HG02571 (cell line): ENCODE results near the gene TMC5.
"Not testable (repeated sequence)": the region's sequence is repeated elsewhere in the genome, so short reads cannot be mapped to it uniquely, and the experiment has no call there.

Experiments used
- ATAC-seq: cut with Tn5 transposase; IDR thresholded peaks from one replicate; pipeline ENCODE4 v1.9.1; 2021; ENCODE audit warnings: mild to moderate bottlenecking, moderate library complexity; ENCODE audit not compliant: unreplicated experiment

The TMC5 gene

DNA sequence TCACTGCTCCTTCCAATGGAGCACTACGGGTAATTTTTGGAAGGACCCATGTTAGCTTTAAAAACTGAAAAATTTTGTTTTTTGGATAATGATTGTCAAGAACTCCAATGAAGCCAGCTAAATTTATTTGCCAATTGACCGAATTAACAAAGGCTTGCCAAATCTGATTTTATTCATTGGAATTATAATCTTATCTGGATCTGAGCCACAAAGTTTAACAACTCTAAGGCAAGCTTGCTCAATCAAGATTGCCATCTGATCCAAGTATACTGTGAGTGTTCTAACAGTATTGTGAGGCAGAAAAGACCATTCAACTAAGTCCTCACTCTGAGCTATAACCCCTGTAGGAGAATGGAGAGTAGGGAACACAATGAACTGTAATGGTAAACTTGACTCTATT is 20.3 kb upstream of the TMC5 start:
- not testable (repeated sequence) for ATAC-seq

DNA sequence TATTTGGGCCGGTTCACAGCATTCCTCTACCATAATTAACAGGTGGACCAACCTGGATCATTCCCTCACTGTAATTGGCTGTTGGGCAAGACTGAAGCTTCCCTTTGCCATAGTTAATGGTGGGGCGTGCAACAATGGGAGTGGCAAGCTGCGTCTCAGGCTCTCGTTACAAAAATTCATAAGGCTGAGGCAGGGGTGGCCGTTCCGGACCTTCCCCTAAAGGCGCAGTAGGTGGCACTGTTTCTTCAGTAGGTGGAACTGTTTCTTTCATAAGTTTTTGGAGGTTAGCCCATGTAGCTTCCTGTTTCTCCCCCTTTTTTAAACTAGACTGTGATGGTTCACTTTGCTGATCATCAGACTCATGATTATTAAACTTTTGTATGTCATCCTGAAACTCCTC is 17.0 kb upstream of the TMC5 start:
- ATAC-seq = no peak

DNA sequence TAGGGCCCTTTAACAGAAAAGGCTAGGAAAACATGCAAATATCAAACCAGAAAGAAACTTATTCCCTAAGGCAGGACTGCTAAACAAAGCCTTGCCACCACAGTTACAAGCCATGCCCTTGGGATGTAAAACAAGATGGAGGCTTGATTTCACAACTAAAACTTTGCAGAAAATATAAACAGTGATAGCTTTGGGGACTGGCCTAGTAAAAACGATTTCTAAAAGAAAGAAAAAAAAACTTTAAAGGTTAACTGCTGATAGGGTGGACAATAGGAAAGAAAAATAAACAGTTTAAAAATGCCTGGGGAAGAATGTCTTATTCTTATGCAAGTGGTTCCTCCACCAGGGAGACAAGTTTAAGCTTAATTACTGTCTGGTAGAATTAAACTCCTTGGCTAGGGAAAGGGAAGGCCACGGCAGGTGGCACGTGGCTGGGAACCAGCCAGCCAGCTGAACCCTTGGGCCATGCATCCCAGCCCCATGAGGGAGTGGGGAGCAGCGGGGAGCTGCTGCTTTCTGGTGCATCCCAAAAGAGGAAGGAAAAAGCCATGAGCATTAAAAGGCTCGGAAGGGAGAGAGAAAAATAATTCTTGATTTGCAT is 10.7 kb upstream of the TMC5 start:
- ATAC-seq = no peak

DNA sequence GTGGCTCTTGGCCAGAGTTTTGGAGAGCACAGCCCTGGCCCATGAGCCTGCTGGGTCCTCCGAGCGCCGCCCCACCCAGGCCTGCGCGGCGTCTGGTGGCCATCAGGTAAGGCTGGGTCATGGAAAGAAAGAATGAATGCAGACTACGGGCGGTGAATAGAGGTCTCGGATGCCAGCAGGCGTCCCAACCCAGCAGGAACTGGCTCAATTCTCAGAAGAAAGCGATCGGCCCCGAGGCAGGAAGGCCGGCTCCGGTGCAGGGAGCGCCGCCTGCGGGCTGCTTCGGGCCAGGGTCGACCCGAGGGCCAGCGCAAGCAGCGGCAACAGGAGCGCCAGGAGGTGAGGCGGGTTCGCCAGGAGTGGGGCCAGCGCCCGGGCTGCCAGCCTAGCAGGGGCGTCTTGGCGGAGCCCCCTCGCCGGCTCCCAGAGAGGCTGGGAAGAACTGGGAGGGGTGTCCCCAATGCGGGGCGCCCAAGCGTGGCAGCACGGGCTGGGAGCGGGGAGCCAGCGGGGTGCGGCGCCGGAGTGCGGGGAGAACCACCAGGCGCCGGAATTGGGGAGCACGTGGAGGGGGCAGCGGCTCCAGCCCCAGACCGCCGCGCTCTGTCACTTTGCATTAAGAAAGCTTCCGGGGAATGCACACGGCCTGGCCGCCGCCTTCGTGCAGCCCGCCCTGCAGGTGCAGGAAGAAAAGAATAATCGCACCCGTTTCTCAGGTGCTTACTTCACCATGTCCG is 7.1 kb upstream of the TMC5 start:
- no peak for ATAC-seq

DNA sequence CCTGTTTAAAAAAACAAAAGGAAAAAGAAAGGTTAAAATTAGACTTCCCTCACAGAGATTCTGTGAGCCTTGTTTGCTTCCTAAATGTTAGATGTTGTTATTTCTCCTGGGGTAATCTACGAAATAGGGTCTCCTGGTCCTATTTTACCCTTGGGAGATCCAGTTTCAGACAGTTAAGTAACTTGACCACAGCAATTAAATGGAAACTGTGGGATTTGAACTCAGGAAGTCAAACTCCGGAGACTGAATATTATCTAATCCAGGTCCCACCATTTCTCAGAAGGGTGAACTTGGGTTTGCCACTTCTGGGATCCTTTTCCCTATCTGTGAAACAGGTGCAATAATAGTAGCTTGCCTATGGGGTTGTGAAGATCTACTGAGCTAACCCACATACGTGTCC is 6.4 kb upstream of the TMC5 start:
- no peak for ATAC-seq

DNA sequence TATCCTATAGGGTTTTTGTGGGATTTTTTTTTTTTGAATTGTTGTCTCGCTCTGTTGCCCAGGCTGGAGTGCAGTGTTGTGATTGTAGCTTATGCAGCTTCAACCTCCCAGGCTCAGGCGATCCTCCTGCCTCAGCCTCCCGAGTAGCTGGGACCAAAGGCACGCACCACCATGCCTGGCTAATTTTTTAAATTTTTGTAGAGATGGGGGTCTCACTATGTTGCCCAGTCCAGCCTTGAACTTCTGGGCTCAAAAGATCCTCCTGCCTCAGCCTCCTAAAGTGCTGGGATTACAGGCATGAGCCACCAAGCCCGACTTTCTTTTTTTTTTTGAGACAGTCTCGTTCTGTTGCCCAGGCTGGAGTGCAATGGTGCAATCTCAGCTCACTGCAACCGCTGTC is 5.6 kb upstream of the TMC5 start:
- ATAC-seq = not testable (repeated sequence)

DNA sequence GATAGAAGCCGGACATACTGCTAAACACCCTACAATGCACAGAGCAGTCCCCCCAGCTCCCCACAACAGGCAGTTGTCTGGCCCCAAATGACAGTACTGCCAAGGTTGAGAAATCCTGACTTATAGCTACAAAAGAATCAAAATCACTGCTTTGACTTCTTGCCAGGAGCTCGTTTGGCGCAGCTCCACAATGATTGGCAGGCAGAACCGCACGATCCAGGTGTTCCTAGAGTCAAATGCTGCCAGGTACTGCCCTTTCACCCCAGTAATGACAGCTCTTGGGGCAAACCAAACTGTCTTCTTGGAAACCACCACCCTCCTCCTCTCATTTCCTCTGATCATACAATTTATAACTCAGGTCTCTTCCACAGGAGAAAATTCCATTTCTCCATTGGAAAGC is 2.2 kb upstream of the TMC5 start:
- ATAC-seq = no peak

DNA sequence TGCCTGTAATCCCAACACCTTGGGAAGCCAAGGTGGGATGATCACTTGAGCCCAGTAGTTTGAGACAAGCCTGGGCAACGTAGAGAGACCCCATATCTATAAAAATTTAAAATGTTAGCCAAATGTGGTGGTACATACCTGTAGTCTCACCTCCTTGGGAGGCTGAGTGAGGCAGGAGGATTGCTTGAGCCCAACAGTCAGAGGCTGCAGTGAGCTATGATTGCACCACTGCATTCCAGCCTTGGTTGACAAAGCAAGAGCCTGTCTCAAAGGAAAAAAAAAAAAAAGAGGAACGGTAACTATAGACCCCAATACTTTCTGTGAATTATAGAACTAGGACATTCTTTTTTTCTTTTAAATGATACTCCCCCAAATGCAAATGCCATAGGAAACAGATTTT is 1.8 kb upstream of the TMC5 start:
- no peak for ATAC-seq

DNA sequence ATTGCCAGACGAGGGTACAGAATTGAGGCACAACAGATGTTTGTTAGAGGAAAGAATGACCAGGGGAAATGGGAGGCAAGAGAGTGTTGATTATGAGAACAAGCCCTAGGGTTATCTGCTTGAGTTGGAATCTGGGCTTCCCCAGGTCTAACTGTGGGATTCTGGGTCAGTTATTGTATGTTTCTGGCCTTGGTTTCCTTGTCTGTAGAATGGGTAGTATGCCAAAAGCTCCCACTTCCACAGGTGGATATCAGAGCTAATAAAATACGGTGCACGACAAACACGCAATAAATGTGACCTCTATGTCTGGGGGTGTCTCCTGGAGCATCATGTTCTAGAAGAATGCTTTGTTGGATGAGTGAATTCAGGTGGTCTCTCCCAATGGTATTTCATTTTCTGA is 517 bp downstream of the TMC5 start:
- no peak for ATAC-seq

DNA sequence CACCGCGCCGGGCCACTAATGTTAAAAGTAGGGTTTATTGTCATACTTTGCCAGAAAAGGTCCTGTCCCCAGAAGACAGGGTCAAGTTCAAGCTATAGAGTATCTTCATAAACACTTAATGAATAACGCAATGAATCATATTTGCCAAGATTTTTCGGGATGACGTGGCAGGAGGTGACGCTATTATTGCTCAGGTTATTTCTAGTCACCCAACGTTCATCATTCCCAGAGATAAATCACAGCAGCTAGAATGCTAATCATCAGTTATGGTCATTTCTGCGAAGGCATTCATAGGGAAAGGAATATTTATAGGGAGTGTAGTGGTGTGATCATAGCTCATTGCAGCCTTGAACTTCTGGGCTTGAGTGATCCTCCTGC is 2.0 kb downstream of the TMC5 start:
- ATAC-seq = no peak

DNA sequence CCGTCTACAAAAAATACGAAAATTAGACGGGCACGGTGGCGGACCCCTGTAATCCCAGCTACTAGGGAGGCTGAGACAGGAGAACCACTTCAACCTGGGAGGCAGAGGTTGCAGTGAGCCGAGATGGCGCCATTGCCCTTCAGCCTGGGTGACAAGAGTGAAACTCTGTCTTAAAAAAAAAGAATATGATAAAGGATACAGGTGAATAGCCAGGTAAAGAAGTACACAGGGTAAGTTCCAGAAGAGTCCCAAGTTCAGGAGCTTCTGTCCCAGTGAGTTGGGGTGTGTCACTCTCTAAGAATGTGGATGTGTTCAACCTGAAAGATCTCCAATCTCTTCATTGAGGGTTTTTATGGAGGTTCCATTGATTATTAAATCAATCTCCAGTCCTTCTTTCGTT is 6.8 kb downstream of the TMC5 start:
- ATAC-seq = no peak

DNA sequence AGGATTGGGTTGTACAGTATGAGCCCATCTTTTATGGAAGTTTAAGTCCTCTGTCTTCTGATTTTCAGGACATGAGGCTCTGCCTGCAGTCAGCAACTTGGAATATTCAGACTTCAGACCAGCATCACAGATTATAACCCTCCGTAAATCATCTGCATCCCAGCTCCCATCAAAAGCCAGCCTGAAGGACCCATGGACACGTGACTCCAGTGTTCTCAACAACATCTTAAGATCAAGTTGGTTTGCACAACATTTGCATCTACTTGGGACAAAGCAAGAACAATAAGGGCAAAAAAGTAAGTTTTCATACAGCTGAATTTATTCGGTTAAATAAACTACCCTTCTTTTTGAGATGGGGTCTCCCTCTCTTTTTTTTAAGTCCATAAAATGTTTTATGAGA is 12.7 kb downstream of the TMC5 start:
- ATAC-seq = no peak

DNA sequence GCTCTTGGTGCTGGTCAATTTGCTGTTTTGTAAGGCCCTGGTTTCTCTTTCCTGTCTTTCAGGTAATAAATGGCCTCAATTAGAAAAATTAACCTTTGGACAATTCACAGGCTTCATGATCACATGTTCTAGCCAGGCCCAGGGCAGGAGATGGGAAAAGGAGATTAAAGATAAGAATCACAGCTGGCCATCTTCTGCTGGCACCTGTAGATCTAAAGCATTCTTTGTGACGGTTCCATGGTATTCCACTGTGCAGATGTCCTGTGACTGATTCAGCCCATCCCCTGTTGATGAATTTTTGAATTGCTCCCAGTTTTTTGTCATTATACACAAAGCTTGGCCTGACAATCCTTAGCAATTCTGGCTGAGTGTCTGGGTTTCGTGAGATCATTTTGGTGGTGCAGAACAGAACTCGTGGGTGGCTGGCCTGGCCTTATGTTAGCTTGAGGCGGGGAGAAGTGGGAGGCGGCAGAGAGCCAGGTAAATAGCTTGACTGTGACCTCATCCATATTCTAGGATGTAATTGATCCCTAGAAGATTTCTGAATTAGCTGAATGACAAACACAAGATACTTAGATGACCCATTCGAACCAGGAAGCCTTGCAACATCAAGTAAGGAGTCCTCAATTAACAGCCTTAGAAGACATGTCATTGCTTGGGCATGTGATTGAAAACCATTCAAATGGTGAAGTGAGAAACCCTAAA is 14.1 kb downstream of the TMC5 start:
- no peak for ATAC-seq

DNA sequence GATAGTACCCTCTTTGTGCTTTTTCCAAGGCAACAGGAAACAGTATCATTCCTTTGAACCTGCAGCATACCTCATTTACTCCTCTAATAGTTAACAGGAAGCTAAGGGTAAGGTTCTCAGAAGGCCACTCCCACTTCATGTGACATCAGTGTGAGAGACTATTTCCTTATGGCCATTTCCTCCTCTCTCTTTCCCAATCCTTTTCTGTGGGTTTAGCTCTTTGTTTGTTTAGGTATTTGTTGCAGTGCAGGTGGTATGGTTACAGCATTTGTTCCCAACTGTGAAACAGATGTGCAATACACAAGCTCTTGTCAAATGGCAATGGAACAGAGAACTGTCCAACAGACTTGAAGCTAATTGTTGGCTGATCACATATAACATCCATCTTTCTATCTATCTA is 14.7 kb downstream of the TMC5 start:
- no peak for ATAC-seq

DNA sequence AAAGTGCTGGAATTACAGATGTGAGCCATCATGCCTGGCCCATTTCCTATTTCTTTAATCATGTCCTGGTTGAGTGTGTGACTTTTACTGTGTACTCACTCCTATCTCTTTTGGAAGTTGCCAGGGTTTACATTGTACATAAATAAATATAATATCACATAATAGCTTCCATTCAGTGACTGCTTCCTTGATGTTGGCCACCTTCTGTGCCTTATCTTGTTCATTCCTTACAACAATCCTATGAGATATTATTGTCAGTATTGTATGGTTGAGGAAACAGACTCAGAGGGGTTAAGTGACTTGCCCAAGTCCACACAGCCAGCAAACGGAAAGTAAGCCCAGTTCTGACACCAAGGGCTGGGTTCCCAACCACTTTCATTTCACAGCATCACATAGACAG is 16.9 kb downstream of the TMC5 start:
- ATAC-seq = no peak

DNA sequence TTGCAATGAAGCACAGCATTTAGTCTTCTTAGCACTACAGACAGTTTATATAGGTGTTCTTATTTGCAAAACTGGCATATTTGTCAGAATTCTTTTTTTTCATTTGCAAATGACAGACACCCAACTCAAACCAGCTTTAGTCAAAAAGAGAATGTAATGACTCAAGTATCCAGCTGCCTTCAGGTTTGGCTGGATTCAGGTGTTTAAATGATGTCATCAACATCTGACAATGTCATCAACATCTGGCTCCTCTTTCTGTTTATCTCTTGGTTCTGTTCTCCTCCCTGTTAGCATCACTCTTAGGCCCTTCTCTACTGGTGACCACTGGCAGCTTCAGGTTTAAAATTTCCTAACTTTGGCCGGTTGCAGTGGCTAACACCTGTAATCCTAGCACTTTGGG is 18.9 kb downstream of the TMC5 start:
- no peak for ATAC-seq

DNA sequence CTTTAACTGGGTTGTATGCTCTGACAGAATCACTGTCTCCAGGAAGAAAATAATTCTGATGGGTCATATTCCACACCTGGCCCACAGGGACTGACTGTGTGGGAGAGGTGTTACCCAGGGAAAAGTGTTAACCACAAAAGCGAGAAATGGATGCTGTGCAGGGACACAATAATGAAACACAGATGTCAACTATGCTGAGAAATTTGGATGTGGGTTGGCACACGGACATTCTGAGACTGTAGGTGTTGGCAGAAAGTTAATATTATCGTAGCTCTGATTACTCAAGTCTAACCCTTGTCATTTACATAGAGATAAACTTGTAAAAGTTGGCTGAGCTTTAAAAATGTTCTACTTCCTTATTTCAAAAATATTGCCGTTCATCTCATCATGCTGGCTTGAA is 19.6 kb downstream of the TMC5 start:
- ATAC-seq = no peak

DNA sequence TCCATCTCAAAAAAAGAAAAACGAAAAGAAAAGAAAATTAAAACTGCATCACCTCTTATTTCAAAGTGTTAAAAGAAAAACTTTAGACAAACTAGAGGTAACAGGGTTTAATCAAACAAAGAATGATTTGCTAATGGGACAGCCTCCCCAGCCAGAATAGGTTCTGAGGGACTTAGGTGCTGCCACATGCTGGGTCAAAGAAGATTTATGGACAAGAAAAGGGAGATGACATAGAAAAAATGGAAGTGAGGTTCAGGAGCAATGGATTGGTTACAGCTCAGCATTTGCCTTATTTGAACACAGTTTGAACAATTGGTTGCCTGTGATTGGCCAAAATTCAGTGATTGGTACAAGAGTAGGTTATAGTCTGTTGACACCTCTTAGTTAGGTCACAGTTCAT is 21.1 kb downstream of the TMC5 start:
- ATAC-seq = no peak

DNA sequence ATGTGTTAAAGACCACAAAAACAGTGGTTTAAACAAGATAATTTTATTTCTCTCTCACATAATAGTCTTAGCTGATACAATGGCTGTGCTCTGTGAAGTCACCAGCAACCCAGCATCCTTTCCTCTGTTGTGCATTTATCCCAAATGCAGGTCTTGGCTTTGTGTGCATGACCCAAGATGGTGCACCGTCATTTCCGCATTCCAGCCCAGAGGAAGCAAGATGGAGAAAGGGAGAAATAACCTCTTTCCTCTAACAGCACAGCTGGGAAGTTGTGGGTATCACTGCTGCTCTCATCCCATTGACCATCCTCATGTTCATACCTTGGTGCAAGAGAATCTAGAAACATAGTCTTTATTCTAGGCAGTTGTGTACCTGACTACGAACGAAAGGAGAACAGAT is 21.8 kb downstream of the TMC5 start:
- ATAC-seq = no peak

DNA sequence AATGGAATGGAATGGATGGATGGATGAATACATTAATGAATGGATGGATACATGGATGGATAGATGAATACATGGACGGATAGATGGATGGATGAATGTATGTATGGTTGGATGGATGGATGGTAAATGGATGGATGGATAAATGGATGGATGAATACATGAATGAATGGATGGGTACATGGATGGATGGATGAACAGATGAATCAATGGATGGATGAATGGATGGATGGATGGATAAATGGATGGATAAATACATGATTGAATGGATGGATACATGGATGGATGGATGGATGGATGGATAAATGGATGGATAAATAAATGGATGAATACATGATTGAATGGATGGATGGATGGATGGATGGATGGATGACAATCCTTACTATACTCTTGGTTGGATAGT is 26.0 kb downstream of the TMC5 start:
- ATAC-seq = no peak

DNA sequence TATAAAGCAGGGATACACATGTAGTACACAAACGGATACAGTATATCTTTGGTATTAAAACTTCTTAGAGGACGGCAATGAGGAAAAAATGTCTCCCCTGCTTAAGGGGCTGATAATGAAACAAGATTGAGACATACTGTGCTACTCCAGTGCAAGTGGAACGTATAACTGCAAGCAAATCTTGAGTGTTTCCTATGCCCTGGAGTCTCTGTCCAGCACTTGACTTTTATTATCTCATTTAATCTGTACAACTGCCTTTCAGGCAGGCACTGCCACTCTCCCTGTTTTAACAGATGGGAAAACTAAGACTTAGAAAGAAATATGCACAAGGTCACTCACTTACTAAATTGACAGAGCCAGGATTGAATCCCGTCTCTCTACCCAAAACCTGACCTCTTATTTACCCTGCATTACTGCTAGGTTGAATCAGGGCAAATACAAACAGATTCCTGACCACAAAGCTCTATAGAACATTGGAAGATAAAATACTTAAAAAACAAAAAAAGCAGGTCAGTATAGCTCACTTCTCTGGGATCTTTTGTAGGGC is 28.7 kb downstream of the TMC5 start:
- ATAC-seq = no peak

DNA sequence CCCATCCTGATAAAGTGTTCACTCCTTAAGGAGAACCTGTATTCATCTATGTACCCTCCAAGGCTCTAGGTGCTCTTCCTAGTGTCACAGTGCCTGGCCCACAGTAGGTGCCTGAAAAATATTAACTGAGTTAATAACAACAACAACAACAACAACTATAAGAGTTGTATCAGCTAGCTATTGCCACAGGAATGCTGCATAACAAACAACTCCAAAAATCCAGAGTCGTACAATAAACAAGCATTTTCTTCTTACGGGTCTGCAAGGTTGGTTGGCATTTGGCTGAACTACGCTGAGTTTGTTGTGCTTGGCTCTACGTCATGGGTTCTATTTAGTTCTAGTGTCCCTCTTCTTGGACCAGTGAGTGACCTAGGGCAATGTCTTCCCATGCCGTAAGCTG is 29.2 kb downstream of the TMC5 start:
- ATAC-seq = no peak
